Ovary (tissue), 3 donors: ENCODE data around the gene DDHD1.

ENCODE experiments used
- CTCF ChIP-seq, 3 donors: fragments of 450-650 bp in 2 of 3; fragments of 200-600 bp in 1 of 3; IDR thresholded peaks; one replicate each; pipeline versions ENCODE4 v1.5.1 to v1.8.0; 2016 to 2022; ENCODE audit warnings: antibody characterized with exemption in 3 of 3, mild to moderate bottlenecking in 1 of 3
- POLR2A ChIP-seq: fragments of 450-650 bp; IDR thresholded peaks from one replicate; pipeline ENCODE4 v1.6.1; 2017; ENCODE audit warnings: antibody characterized with exemption, mild to moderate bottlenecking, moderate library complexity
- donor health status: DM: no; HTN: no; CAD: no.

DNA sequence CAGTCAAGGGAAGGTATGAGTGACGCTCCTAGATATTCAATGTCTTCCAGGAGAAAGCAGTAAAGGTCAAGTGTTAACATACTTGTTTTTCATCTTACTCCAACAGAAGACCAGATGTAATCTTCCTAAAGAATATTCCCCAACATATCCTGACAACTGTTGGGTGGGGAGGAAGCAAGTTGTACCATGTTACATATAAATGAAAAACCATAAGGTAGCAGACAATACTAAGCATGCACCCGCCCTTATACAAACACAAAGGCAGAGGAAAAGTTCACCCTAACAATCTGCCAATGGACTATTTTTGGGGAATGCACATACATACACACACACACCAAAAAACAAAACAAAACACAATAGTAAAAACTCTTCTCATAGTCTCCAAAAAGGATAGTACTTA is 112.1 kb downstream of the DDHD1 start:
- TF ChIP-seq CTCF (IDR thresholded peaks at IDR 0.05): no peak
- TF ChIP-seq POLR2A: no peak
